ENCODE data around the gene SLC22A7. TPM values are rescaled to one million over a fixed set of nuclear protein-coding genes. Genes with fewer than 3 reads are reported as not detected.

Gene SLC22A7
- total RNA-seq, 2 donors from 2014 or later = not detected

DNA sequence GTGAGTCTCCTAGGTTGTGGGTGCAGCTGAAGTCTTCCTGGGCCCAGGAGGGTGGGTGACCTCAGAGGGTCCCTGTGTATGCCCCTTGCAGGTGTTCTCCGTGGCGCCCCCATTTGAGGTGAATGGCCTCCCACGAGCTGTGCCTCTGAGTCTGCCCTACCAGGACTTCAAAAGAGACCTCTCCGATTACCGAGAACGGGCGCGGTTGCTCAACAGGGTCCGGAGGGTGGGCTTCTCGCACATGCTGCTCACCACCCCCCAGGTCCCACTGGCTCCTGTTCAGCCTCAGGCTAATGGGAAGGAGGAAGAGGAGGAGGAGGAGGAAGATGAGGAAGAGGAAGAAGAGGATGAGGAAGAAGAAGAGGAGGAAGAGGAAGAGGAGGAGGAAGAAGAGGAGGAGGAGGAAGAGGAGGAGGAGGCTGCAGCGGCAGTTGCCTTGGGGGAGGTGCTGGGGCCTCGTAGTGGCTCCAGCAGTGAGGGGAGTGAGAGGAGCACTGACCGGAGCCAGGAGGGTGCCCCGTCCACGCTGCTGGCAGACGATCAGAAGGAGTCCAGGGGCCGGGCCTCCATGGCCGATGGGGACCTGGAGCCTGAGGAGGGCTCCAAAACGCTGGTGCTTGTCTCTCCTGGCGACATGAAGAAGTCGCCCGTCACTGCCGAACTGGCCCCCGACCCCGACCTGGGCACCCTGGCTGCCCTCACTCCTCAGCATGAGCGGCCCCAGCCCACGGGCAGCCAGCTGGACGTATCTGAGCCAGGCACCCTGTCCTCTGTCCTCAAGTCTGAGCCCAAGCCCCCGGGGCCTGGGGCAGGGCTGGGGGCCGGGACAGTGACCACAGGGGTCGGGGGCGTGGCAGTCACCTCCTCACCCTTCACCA, 15.2 kb upstream of the SLC22A7 start:
- H3K9me3 ChIP-seq = no peaks in the 10 kb centered on the region
- WGBS = 84% methylated on average over 28 of the region's 32 CpGs
- intact Hi-C loops (cut with DNase I) = no loop called here
- no peaks in the 10 kb centered on the region for H3K36me3 ChIP-seq
- TF ChIP-seq POLR2AphosphoS5 (IDR thresholded peaks at IDR 0.05) (no peak), POLR2A (IDR thresholded peaks at IDR 0.05) (no peak), CTCF (IDR thresholded peaks at IDR 0.05) (no peak)
- no peak for DNase-seq (ENCODE audit: low spot score)
- H3K27ac ChIP-seq = no peak overlapping the region
- H3K4me3 ChIP-seq = no peak overlapping the region
- no peaks in the 10 kb centered on the region for H3K4me1 ChIP-seq (replicated peaks)
- H3K27me3 ChIP-seq (replicated peaks; ENCODE audit: insufficient read depth) = peaks cover 3% of the 10 kb centered on the region

- no peak for TF ChIP-seq POLR2A (IDR thresholded peaks at IDR 0.05)
- TF ChIP-seq POLR2AphosphoS5 (IDR thresholded peaks at IDR 0.05) = no peak
- no peak for TF ChIP-seq CTCF (IDR thresholded peaks at IDR 0.05)
- Histone ChIP-seq H3K36me3 (no peaks in the 10 kb centered on the region), H3K4me3 (no peak overlapping the region), H3K27me3 (replicated peaks; ENCODE audit: insufficient read depth) (peaks cover 3% of the 10 kb centered on the region), H3K4me1 (replicated peaks) (no peaks in the 10 kb centered on the region), H3K27ac (no peak overlapping the region), H3K9me3 (no peaks in the 10 kb centered on the region)
- WGBS = 81% methylated on average over 16 of the region's 18 CpGs
- DNase-seq (ENCODE audit: low spot score) = no peak
- intact Hi-C loops (cut with DNase I) = no loop called here
These were observed 14.6 kb upstream of the SLC22A7 start for GRCh38 chr6:43283514-43283901.

DNA sequence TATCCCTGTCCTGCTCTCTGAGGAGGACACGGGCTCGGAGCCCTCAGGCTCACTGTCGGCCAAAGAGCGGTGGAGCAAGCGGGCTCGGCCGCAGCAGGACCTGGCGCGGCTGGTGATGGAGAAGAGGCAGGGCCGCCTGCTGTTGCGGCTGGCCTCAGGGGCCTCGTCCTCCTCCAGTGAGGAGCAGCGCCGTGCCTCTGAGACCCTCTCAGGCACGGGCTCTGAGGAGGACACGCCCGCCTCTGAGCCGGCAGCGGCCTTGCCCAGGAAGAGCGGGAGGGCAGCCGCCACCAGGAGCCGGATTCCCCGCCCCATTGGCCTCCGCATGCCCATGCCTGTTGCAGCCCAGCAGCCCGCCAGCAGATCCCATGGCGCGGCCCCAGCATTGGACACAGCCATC, 14.2 kb upstream of the SLC22A7 start:
- Histone ChIP-seq H3K27ac (no peak overlapping the region), H3K36me3 (no peaks in the 10 kb centered on the region), H3K4me3 (no peak overlapping the region), H3K27me3 (replicated peaks; ENCODE audit: insufficient read depth) (peaks cover 3% of the 10 kb centered on the region), H3K4me1 (replicated peaks) (no peaks in the 10 kb centered on the region), H3K9me3 (no peaks in the 10 kb centered on the region)
- TF ChIP-seq CTCF (IDR thresholded peaks at IDR 0.05) (no peak), POLR2A (IDR thresholded peaks at IDR 0.05) (no peak), POLR2AphosphoS5 (IDR thresholded peaks at IDR 0.05) (no peak)
- DNase-seq (ENCODE audit: low spot score) = no peak
- intact Hi-C loops (cut with DNase I) = no loop called here
- WGBS = 39% methylated on average over 27 of the region's 27 CpGs

- Histone ChIP-seq H3K4me3 (peak overlapping the region; percentile 10 to 17), H3K4me1 (replicated peaks) (no peaks in the 10 kb centered on the region), H3K27ac (no peak overlapping the region), H3K36me3 (no peaks in the 10 kb centered on the region), H3K9me3 (no peaks in the 10 kb centered on the region), H3K27me3 (replicated peaks; ENCODE audit: insufficient read depth) (peaks cover 3% of the 10 kb centered on the region)
- intact Hi-C loops (cut with DNase I) = no loop called here
- TF ChIP-seq CTCF (IDR thresholded peaks at IDR 0.05) (no peak), POLR2A (IDR thresholded peaks at IDR 0.05) (no peak), POLR2AphosphoS5 (IDR thresholded peaks at IDR 0.05) (no peak)
- DNase-seq (ENCODE audit: low spot score) = no peak
- 7% methylated on average over 70 of the region's 83 CpGs for WGBS
These were observed 12.9 kb upstream of the SLC22A7 start for GRCh38 chr6:43284991-43285781.

Data from prostate gland (tissue), 2 donors.